Caco-2 (cell line): ENCODE data around the gene SLC4A3. TPM values are rescaled to one million over a fixed set of nuclear protein-coding genes. Genes with fewer than 3 reads are reported as not detected.

Source experiments
- BruUV-seq: library from RNA; stranded (reverse); fragments of 400-500 nt; replicated peaks from 2 replicates; lab custom pipeline; 2021; lab: Mats Ljungman, UMichigan
- CTCF ChIA-PET: fragments of 300-600 bp; sonication (Branson Sonifier 250); formaldehyde crosslinking; loops from one replicate; lab custom pipeline; 2022; ENCODE audit warnings: antibody characterized with exemption; lab: Charles Lee
- POLR2A ChIA-PET: fragments of 300-600 bp; sonication (Branson Sonifier 250); formaldehyde crosslinking; loops from one replicate; lab custom pipeline; 2022; ENCODE audit warnings: antibody characterized with exemption; lab: Charles Lee
- DNase-seq, 2 experiments: peaks; one replicate each; pipeline versions ENCODE4 v3.0.0 to v3.0.0-alpha.2; 2020 to 2022
- H3K27me3 ChIP-seq: replicated peaks from 2 replicates; pipeline ENCODE4 v1.6.0; 2011; ENCODE audit warnings: low read length; ENCODE audit not compliant: control insufficient read depth, insufficient read depth
- H3K36me3 ChIP-seq: 2 replicates; pipeline ENCODE4 v1.5.1; 2011; ENCODE audit warnings: low read length; ENCODE audit not compliant: control insufficient read depth, insufficient read depth
- H3K4me1 ChIP-seq: fragments of 250-450 bp; sonication (Bioruptor Pico); 2 replicates; pipeline ENCODE4 v1.5.1; 2020; ENCODE audit warnings: mild to moderate bottlenecking
- H3K4me3 ChIP-seq: 2 replicates; pipeline ENCODE4 v1.5.1; 2011; ENCODE audit warnings: low read depth, mild to moderate bottlenecking, control low read depth, low read length
- H3K9me3 ChIP-seq: fragments of 250-450 bp; sonication (Bioruptor Pico); 2 replicates; pipeline ENCODE4 v1.5.1; 2020; ENCODE audit warnings: mild to moderate bottlenecking, moderate library complexity
- H3K27ac Mint-ChIP-seq: one replicate; pipeline ENCODE4 v1.8.0; 2022; ENCODE audit warnings: mixed read lengths; ENCODE audit not compliant: unreplicated experiment
- H3K27me3 Mint-ChIP-seq: one replicate; pipeline ENCODE4 v1.8.0; 2022; ENCODE audit warnings: mixed read lengths; ENCODE audit not compliant: insufficient read depth, unreplicated experiment
- H3K36me3 Mint-ChIP-seq: one replicate; pipeline ENCODE4 v1.8.0; 2022; ENCODE audit warnings: mild to moderate bottlenecking, mixed read lengths; ENCODE audit not compliant: insufficient read depth, unreplicated experiment
- H3K4me1 Mint-ChIP-seq: one replicate; pipeline ENCODE4 v1.8.0; 2022; ENCODE audit warnings: low read depth, mixed read lengths; ENCODE audit not compliant: unreplicated experiment
- H3K4me3 Mint-ChIP-seq: one replicate; pipeline ENCODE4 v1.8.0; 2022; ENCODE audit warnings: mild to moderate bottlenecking, moderate library complexity, mixed read lengths; ENCODE audit not compliant: unreplicated experiment
- H3K9me3 Mint-ChIP-seq: one replicate; pipeline ENCODE4 v1.8.0; 2022; ENCODE audit warnings: mixed read lengths; ENCODE audit not compliant: unreplicated experiment
- CTCF ChIP-seq, 2 experiments: fragments of 200-600 bp in 1 of 2; IDR thresholded peaks; 1 replicate in 1 of 2; 2 replicates in 1 of 2; pipeline versions ENCODE4 v1.5.1 to v1.8.0; 2011 to 2022; ENCODE audit warnings: antibody characterized with exemption in 1 of 2, control low read depth in 1 of 2, inconsistent platforms in 1 of 2, low read depth in 1 of 2, low read length in 1 of 2, mild to moderate bottlenecking in 1 of 2, moderate library complexity in 1 of 2; ENCODE audit not compliant: insufficient read depth in 1 of 2, severe bottlenecking in 1 of 2, unreplicated experiment in 1 of 2
- intact Hi-C: fragments of 100-400 bp; cut with micrococcal nuclease; formaldehyde crosslinking; loops from one replicate; pipeline ENCODE4 v1.10.0; 2022; ENCODE audit not compliant: unreplicated experiment
- total RNA-seq: library from RNA; stranded (reverse); gene quantifications from 2 replicates; pipeline ENCODE4 v1.2.3, GENCODE V29; 2022

SLC4A3 gene
- total RNA-seq, 1 experiment from 2014 or later: 6.2 TPM

GRCh38 chr2:219628235-219628985 is 980 bp downstream of the SLC4A3 start:
- CTCF ChIA-PET: no interaction called here
- no TSS peak for BruUV-seq
- Mint-ChIP-seq H3K9me3 (no peaks in the 10 kb centered on the region), H3K27ac (no peak overlapping the region), H3K36me3 (peaks cover 6% of the 10 kb centered on the region), H3K4me3 (peak overlapping the region; percentile 80), H3K27me3 (no peaks in the 10 kb centered on the region), H3K4me1 (no peaks in the 10 kb centered on the region)
- peak overlapping the region; percentile 58 for H3K4me3 ChIP-seq
- no peaks in the 10 kb centered on the region for H3K27me3 ChIP-seq
- H3K9me3 ChIP-seq: no peaks in the 10 kb centered on the region
- POLR2A ChIA-PET: no interaction called here
- no peaks in the 10 kb centered on the region for H3K36me3 ChIP-seq
- TF ChIP-seq CTCF (IDR thresholded peaks at IDR 0.05; ENCODE audit: insufficient read depth in 1 of 2, low read depth in 1 of 2, low read length in 1 of 2, severe bottlenecking in 1 of 2, unreplicated experiment in 1 of 2): no peak
- DNase-seq: no peak
- H3K4me1 ChIP-seq: no peaks in the 10 kb centered on the region
- intact Hi-C loops: loop anchor here (1.0 kb wide), 1 partner anchor 14 kb away; no protein-coding TSS in a partner anchor

GRCh38 chr2:219628986-219629901 is 1.8 kb downstream of the SLC4A3 start:
- CTCF ChIA-PET: interaction anchor here (0.5 kb wide), 1 partner anchor 665 kb away, joined by 3 read pairs; no protein-coding TSS in a partner anchor

More at GRCh38 chr2:219628986-219629901, 1.8 kb downstream of the SLC4A3 start:
- no peaks in the 10 kb centered on the region for H3K9me3 Mint-ChIP-seq
- H3K4me3 Mint-ChIP-seq: peak overlapping the region; percentile 80
- Histone ChIP-seq H3K36me3 (no peaks in the 10 kb centered on the region), H3K4me1 (no peaks in the 10 kb centered on the region), H3K4me3 (no peak overlapping the region), H3K9me3 (no peaks in the 10 kb centered on the region), H3K27me3 (no peaks in the 10 kb centered on the region)
- no TSS peak for BruUV-seq
- H3K36me3 Mint-ChIP-seq: peaks cover 6% of the 10 kb centered on the region
- intact Hi-C loops: loop anchor here (1.0 kb wide), 1 partner anchor 13 kb away; no protein-coding TSS in a partner anchor
- peak in 1 of 2 experiments; percentile 21 for DNase-seq
- TF ChIP-seq CTCF (IDR thresholded peaks at IDR 0.05; ENCODE audit: insufficient read depth in 1 of 2, low read depth in 1 of 2, low read length in 1 of 2, severe bottlenecking in 1 of 2, unreplicated experiment in 1 of 2): no peak
- no peaks in the 10 kb centered on the region for H3K4me1 Mint-ChIP-seq
- H3K27me3 Mint-ChIP-seq: no peaks in the 10 kb centered on the region
- no peak overlapping the region for H3K27ac Mint-ChIP-seq
- POLR2A ChIA-PET: no interaction called here
